HG03354 (cell line): ENCODE results near the gene FBXO46.
"Not testable (repeated sequence)": the region's sequence is repeated elsewhere in the genome, so short reads cannot be mapped to it uniquely, and the experiment has no call there.

ENCODE experiments used
- ATAC-seq: cut with Tn5 transposase; IDR thresholded peaks from one replicate; pipeline ENCODE4 v1.9.1; 2021; ENCODE audit warnings: mild to moderate bottlenecking; ENCODE audit not compliant: unreplicated experiment, poor library complexity, severe bottlenecking

The FBXO46 gene

DNA sequence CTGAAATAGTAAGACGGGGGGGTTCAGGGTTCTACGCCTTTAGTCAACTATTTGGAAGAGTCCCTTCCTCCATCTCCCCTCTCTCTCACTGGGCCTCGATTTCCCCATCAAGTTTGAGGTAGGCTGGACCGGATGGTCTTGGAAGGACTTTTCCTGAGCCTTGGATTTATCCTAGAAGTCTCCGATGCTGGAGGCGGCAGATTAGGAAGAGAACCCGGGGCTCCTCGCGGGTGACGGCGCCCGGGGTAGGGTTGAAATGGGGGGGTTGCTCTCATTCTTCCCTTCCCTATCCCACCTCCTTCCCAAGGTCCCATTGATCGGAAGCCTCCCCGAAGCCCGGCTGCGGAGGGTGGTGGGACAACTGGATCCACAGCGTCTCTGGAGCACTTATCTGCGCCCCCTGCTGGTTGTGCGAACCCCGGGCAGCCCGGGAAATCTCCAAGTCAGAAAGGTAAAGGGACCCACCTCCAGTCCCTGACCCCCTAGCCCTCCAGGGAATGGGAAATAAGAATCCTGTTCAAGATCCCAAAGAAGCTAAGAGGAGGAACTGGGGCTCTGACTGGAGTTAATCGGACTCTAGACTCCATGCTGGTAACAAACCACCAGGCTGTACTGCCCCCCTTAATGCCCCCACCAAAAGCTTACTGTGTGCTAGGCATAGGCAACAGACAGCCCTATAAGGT is 37.4 kb downstream of the FBXO46 start:
- ATAC-seq = no peak

DNA sequence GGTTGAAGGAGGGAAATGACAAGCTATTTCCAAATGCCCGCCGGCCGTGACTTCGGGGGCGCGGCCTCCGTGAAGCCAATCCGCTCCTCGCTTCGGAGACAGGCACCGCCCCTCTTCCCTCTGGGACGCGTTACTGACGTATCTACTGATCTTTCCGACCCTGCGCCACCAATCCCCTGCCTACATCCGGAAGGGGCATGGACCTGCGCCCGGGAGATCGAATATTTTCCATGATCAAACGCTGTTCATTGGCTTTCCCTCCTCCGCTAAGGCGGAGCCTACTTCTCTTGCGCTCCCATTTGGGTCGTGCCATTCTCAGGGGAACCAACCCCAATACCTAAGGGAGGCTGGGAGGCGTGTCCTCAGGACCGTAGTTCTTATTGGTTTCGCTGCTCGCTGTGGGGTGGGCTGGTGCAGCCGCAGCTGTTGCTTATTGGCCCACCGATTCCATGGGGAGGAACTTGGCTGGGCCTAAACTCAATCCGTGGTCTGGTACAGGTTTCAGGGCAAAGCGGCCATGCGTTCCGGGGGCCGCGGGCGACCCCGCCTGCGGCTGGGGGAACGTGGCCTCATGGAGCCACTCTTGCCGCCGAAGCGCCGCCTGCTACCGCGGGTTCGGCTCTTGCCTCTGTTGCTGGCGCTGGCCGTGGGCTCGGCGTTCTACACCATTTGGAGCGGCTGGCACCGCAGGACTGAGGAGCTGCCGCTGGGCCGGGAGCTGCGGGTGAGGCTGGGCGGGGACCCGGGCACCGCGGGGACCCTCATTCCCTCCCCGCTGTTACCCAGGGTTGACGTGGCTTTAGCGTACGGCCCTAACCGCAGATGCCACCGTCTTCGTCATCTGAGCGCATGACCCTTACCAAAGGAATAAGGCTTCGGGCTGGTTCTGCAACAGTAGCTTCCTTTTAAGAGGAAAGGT is 38.2 kb downstream of the FBXO46 start, which contains the start of gene QPCTL:
QPCTL (plus strand) TSS at position 480 of the 919 bp plus-strand sequence; CDS start at position 518, 38 bp downstream.
- peak; percentile 86 for ATAC-seq

DNA sequence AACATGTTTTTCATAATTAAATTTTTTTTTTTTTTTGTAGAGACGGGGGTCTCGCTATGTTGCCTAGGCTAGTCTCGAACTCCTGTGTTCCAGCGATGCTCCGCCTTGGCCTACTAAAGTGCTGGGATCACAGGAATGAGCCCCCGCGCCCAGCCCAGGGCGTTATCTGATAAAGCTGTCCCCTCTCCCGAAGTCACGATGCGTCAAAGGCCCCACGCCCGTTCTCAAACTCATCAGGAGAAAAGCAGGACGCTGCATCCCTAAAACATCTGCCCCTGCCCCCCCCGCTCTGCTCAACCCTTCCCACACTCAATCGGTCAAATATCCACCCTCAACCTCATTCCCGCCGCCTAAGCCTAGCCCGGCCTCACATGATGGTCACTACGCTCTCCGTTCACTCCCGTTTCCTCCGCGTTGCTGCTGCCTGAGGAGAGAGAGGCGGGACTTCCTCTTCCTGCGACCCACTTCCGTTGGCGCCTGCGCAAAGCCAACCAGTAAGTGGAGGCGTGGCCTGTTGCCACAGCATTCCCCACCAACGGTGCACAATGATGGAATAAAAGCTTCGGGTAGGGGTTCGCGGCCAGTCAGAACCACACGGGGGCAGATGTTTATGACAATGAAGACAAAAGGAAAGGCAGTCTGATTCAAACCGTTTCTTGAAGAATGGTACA is 39.0 kb downstream of the FBXO46 start, which contains the start of gene SNRPD2:
SNRPD2 (minus strand) TSS at position 438 of the 671 bp plus-strand sequence; CDS start at position 373, 65 bp downstream.
- peak; percentile 55 for ATAC-seq

DNA sequence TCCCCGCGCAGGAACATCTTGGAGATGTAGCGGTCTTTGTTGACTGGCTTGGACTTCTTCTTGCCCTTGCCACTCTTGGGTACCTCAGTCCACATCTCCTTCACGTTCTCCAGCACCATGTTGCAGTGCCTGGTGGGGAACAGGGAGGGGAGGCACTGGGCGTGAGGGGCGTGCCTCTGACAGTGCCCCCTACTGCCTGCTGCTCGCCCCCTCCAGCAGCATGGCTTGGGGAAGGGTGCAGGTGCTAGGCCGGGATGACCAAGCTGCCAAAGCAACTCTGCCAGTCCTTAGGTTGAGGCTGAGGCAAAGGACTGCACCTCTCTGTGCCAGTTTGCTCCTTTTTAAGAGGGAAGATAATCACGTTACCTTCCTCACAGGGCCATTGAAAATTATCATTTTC is 43.1 kb downstream of the FBXO46 start:
- ATAC-seq = no peak

DNA sequence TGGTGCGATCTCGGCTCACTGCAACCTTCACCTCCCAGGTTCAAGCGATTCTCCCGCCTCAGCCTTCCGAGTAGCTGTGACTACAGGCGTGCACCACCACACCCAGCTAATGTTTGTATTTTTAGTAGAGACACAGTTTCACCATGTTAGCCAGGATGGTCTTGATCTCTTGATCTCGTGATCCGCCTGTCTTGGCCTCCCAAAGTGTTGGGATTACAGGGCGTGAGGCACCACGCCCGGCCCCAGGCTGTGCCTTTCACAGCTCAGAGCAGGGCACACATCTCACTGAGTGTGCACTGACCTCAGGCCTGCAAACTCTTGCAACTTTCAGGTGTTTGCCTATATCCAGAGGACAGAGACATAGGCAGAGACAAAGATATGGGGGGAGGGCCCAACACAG is 45.7 kb downstream of the FBXO46 start:
- ATAC-seq = not testable (repeated sequence)

DNA sequence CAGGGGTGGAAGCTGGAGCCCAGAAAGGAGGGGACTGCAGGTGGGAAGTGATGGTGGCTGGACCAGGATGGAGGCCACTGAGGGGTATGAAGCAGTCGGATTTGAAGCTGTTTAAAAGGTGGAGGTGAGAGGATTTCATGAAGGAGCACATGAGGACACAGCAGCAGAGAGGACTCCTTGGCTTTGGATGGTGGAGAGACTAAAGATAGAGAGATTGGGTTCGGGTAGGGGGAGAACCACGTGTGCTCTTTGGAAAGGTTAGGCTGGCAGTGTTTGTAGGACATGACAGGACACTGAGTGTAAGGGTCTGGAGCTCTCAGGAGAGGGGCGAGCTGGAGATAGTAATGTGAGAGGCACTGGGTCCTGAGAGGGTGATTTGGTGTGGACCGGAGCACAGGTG is 47.8 kb downstream of the FBXO46 start:
- no peak for ATAC-seq

DNA sequence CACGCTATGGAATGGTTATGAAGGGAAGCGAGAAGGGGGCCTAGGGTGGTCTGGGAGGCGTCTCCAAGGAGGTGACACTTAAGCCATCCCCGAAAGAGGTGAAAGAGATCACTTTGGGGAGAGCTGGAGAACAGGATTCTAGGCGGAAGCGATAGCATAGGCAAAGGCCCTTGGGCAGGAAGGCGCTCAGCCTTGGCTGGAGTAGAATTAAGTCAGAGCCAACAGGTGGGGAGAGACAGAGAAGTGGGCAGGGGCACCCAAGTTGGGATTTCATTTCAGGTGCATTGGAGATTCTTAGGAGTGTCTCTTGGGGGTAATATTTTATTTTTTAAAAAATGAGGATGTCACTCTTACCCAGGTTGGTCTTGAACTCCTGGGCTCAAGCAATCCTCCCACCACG is 48.6 kb downstream of the FBXO46 start:
- no peak for ATAC-seq

DNA sequence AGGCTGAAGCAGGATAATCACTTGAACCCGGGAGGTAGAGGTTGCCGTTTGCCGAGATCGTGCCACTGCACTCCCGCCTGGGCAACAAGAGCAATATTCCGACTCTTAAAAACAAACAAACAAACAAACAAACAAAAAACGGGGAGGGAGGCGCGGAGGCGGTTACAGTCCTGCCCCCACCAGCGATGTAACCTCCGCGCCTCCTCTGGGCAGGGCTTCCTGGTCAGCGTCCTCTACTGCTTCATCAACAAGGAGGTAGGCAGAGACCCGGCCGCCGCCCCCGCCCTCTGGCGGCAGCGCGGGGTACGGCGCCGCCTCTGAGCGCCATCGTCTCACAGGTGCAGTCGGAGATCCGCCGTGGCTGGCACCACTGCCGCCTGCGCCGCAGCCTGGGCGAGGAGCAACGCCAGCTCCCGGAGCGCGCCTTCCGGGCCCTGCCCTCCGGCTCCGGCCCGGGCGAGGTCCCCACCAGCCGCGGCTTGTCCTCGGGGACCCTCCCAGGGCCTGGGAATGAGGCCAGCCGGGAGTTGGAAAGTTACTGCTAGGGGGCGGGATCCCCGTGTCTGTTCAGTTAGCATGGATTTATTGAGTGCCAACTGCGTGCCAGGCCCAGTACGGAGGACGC is 49.2 kb downstream of the FBXO46 start:
- peak; percentile 74 for ATAC-seq

DNA sequence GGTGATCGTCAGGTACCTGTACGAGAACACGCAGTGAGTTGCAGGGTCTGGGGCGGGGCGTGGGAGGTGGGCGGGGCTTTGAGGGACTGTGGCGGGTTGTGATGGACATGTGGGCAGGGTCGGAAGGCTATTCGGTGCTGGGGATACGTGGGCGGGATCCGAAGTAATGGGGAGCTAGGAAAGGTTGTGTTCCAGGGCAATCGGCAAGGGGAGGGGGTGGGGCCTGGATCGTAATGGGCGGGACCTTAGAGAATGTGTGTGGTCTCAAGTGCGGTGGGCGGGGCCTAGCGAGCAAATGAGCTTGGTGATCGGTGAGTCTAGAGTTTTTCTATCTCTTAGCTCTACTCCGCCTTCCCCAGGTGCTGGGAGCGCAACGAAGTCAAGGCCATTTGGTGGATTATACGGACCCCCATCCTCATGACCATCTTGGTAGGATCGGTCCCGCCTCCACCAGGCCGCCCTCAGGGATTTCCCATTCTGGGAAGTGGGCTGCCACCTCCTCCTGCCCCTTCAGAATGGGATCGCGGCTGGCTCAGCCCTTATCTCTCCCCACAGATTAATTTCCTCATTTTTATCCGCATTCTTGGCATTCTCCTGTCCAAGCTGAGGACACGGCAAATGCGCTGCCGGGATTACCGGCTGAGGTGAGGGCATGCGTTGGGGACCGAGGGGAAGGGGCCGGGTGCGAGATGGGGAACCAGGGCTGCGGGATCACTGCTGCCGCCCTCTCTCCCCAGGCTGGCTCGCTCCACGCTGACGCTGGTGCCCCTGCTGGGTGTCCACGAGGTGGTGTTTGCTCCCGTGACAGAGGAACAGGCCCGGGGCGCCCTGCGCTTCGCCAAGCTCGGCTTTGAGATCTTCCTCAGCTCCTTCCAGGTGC is 53.1 kb downstream of the FBXO46 start:
- ATAC-seq = peak; percentile 45

DNA sequence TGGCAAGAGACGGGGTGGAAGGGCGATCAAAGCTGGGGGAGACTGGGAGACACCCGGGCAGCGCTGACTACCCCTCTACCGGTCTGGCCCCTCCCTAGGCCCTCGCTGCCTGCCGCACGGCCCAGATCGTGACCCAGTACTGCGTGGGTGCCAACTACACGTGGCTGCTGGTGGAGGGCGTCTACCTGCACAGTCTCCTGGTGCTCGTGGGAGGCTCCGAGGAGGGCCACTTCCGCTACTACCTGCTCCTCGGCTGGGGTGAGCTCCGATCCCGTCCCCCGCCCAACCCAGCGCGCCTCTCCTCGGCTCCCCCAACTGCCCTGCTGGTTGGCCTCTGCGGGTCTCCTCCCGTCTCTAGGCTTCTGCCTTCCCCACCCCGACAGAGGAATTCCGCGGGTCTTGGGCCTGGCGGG is 53.8 kb downstream of the FBXO46 start:
- peak; percentile 27 for ATAC-seq

DNA sequence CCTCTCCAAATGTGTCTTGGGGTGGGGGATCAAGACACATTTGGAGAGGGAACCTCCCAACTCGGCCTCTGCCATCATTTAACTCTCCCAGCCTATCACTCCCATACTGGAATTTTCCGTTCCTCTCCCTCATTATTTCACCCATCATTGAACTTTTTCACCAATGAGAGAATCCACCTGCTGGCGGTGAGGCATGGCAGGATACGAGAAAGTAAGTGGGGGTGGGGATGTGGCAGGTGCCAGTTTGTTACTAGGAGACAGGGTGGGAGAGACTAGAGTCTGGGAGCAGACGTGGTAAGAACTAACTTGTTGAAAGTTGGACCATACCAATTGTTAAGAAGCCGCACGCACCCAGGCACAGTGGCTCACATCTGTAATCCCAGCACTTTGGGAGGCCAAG is 55.8 kb downstream of the FBXO46 start:
- no peak for ATAC-seq

DNA sequence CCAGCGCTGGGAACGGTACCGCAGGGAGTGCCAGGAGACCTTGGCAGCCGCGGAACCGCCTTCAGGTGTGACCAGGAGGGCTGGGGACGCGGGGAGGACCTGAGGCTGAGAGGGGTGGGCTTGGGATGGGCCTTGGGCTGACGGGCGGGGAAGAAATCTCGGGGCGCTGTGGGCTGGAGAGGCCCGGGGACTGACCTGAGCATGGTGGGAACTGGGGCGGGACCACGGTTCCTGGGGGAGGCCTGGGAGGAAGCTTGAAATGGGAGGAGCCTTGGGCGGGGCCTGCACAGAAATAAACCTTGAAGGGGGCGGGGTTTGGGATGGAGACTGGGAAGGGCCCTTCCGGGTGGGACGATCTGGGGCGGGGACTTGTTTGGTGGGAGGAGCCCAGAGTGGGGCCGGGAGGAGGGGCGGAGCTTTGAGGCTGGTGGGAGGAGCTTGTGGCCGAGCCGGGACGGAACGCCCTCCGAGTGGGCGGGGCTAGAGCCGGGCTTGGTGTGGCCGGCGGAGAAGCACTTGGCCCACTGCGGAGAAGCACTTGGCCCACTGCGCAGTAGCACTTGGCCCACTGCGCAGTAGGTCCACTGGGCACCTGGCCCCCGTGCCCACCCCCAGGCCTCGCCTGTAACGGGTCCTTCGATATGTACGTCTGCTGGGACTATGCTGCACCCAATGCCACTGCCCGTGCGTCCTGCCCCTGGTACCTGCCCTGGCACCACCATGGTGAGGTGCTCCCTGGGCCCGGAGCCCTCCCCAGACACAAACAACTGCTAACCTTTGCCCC is 59.8 kb downstream of the FBXO46 start:
- ATAC-seq = peak; percentile 55

DNA sequence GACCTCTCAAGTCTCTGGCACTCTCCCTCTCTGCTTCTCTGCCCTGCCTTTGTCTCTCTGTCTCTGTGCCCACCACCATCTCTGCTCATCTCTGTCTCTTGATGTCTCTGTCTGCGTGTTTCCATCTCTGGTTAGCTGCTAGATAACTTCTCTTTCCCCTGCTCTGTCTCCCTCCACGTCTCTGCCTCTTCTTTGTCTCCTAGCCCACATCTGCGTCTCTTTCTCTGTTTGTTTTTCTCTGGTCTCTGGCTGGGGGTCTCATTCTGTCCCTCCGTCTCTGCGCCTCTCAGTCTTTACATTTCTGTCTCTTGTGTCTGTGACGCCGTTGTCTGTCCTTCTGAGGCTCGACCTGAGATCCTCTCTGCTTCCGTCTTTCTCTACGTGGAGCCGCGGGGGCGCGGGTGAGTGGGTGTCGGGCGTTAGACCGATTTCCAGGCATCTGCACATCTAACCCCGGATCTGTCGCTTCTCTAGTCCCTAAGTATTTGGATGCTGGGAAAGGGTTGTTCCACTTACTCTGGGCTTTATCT is 62.3 kb downstream of the FBXO46 start:
- peak; percentile 8 for ATAC-seq

DNA sequence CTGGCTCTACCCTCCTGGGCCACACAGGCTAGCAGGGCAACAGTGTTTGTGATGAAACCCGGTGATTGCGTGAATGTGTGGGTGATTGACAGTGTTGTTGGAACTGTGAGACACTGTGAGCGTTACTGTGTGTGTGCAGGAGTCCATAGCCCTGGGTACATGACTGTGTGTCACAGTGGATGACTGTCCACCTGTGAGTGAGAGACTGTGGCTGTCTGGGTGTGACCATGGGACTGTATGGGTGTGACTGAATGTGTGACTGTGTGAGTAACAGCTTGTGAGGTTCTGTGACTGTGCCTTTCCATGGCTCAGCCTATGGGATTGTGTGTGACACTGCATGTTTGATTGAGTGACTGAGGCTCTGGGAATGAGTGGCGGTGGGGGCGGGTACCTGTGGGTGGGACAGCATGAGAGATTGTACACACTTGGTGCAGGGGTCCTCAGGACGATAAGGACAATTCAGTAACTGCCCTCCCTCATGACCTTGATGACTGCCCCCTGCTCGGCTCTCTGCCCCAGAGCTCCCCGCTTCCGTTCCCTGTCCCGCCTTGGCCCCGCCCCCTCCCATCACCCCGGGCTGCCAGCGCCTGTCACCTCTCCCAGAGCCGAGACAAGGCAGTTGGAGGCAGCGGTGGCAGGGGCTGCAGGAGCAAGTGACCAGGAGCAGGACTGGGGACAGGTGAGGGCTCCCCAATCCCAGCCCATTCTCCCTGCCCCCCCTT is 62.9 kb downstream of the FBXO46 start, which contains the start of gene GIPR:
GIPR (plus strand) TSS at position 602 of the 722 bp plus-strand sequence. CDS start 1,300 bp downstream, outside the sequence.
- no peak for ATAC-seq

DNA sequence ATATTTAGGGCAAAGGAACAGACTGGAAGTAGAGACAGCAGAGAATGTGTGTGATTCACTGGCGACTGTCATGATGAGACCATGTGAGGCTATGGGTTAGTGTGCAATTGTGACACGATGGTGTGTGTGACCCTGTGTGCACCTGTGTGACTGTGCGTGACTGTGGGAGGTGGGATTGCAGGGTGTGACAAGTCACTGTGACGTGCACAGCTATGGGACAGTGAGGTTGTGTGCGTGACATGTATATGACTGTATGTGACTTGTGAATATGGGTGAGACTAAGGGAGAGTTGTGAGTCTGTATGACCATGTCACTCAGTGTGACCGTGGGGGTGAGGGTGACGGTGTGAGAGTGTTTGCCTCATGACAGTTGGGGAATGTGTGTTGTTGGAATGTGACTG is 66.1 kb downstream of the FBXO46 start:
- no peak for ATAC-seq

DNA sequence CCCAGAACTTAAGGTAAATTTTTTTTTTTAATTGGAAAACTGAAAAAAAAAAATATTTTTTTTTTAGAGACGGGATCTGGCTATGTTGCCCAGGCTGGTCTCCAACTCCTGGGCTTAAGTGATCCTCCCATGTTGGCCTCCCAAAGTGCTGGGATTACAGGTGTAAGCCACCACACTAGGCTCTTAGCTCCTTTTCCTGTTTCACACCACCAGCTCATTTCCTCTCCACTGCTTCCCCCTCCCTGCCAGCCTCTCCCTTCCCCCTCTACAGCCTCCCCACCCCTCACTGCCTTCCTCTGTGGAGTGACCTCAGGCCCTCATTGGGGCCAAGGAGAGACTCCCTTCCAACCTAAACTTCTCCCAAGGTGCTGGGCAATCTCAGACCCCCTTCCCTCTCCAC is 66.9 kb downstream of the FBXO46 start:
- no peak for ATAC-seq

DNA sequence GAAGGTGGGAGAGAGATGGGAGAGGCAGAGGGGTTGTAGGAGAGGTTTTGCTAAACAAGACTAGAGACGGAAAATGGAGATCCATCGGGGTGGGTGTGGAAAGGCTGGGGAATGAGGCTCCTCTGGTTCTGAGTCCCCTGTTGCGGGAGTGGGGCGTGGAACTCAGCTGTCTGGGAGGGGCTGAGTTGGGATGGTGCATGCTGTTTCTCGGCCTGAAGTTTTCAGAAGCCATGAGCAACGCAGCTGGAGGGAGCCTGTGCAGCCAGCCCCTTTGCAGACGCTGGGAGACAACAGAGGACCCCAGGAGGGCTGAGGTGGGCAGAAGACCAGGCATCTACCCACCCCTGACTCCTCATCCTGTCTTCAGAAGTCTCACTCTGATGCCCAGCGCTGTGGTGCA is 70.1 kb downstream of the FBXO46 start:
- ATAC-seq = no peak
